ENCODE results near the gene UPK2. TPM values are rescaled to one million over a fixed set of nuclear protein-coding genes. Genes with fewer than 3 reads are reported as not detected.

UPK2 gene
- total and polyA plus RNA-seq, 2 experiments from 2014 or later = 0.89 to 1.4 TPM

DNA sequence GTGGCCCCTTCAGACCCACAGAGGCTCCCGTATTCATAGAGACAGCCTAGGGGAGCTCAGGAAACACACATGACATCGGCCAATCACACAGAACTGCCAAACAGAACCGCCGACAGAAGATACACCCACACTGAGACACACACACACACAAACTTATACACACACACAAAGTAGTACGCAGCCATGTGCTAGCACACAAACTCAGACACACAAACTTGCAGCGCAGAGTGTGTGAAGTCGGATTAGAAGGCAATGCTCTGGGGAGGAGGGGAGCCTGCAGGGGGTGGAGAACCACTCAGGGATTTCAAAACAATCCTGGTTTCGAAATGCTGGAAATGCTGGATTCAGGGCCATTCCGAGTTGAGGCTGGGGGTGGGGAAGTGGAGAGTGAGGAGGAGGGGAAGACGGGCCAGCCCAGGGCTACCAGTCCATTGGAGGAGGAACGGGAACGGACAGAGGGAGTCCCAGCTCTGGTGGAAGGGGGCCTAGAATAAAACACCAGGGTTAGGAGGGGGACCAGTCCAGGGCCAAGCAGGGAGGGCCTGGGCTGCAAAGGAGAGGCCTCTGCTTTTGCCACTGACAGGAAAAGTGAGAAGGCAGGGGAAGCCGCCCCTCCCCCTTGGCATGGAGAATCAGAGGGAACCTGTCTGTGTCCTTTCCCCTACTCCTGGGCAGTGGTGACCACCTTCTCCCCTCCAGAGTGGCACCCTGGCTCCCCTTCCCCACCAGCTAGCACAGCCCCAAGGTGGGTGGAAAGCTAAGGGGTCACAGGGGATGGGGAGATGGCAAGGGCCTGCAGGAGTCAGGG is 34.8 kb upstream of the UPK2 start:
- peak in 1 of 2 donors; percentile 98 for DNase-seq (ENCODE audit: low read depth in 1 of 2, low spot score in 1 of 2)
- TF ChIP-seq, protein P1, sequence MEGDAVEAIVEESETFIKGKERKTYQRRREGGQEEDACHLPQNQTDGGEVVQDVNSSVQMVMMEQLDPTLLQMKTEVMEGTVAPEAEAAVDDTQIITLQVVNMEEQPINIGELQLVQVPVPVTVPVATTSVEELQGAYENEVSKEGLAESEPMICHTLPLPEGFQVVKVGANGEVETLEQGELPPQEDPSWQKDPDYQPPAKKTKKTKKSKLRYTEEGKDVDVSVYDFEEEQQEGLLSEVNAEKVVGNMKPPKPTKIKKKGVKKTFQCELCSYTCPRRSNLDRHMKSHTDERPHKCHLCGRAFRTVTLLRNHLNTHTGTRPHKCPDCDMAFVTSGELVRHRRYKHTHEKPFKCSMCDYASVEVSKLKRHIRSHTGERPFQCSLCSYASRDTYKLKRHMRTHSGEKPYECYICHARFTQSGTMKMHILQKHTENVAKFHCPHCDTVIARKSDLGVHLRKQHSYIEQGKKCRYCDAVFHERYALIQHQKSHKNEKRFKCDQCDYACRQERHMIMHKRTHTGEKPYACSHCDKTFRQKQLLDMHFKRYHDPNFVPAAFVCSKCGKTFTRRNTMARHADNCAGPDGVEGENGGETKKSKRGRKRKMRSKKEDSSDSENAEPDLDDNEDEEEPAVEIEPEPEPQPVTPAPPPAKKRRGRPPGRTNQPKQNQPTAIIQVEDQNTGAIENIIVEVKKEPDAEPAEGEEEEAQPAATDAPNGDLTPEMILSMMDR (IDR thresholded peaks at IDR 0.05; ENCODE audit: low read depth, low read length) = no peak

DNA sequence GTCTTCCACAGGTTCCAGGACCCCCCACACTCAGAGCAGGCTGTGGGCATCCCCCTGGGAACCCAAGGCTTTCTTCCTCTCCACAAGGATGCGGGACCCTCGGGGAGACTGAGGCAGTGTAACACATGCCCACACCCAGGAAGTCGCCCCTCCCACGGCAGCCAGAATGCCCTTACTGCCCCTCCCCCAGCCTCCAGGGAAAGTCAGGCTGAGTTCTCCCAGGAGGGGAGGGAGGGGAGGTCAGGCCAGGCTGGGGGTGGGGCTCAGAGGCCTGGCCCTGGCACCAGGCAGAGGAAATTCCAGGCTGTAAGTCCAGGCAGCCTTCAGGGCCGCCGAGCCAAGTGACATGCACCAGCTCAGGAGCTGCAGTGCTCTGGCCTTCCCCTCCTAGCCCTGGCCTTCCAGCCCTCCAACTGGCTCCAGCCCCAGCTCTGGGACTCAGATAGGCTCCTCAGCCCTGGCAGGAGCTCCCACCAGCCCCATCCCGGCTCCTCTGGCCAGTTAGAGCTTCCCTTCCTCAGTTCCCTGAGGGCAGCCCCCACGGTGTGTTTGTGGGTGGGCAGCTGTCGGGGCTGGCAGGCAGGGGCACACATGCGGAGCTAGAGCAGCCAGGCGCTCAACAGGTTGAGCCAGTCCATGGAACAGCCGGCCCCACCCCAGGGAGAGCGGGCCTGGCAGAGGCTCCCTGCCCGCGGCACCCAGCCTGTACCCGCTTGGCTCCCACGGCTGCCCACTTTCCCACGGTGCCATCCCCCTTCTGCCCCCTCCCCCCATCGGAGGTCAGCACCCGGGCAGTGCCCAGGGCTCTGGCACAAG is 34.0 kb upstream of the UPK2 start:
- no peaks in the 10 kb centered on the region for H3K27me3 ChIP-seq
- peak overlapping the region; percentile 95 for H3K4me3 ChIP-seq
- DNase-seq (ENCODE audit: low read depth in 1 of 2, low spot score in 1 of 2) = peak; percentile 85 to 94
- H3K4me1 ChIP-seq (ENCODE audit: low read depth) = peaks cover 62% of the 10 kb centered on the region
- no peaks in the 10 kb centered on the region for H3K36me3 ChIP-seq
- TF ChIP-seq, protein P1 (IDR thresholded peaks at IDR 0.05; ENCODE audit: low read depth, low read length) = no peak
- no peaks in the 10 kb centered on the region for H3K9me3 ChIP-seq (ENCODE audit: low read depth)
- peak overlapping the region; percentile 93 for H3K27ac ChIP-seq

More for the DNA sequence above, 34.8 kb upstream of the UPK2 start:
- Histone ChIP-seq H3K27me3 (no peaks in the 10 kb centered on the region), H3K27ac (peak overlapping the region; percentile 93), H3K4me3 (peak overlapping the region; percentile 95), H3K36me3 (no peaks in the 10 kb centered on the region), H3K4me1 (ENCODE audit: low read depth) (peaks cover 70% of the 10 kb centered on the region), H3K9me3 (ENCODE audit: low read depth) (no peaks in the 10 kb centered on the region)

DNA sequence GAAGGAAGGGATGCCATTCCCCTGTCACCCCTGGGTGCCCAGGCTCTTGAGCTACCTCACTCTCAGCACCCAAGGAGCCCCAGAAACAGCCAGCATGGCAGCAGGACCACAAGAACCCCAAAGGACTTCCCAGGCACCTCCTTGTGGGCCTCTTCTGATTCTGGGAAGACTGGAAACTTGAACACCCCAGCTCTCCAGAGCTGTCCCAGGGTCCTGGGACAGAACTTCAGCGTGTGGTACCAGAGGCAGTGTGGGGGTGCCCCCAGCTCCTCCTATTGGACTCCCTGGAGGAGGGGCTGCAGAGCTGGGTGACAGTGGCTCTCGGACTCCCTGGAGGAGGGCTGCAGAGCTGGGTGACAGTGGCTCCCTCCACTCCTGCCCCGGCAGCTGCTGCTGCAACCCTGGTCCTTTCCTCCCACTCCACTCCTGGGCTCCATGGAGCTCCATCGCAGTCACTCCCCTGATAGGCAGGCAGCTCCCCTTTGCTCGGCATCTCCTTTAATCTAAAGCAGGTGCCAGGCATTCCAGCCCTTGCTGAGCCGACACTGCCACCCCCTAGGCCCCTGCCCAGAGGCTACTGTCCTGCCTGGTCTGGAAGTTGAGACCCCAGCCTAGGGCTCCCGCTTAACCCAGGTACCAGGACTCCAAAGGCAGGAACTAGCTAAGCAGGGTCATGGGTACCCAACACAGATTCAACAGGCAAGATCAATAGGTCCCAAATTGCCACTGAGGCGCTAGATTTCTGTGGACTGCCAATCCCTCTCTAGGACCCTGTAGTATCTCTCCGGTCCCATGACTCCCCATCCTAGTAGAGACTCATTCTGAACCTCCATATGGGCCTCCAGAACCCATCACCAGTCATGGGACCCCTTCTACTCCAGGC is 33.1 kb upstream of the UPK2 start:
- Histone ChIP-seq H3K4me3 (peak overlapping the region; percentile 95), H3K4me1 (ENCODE audit: low read depth) (peaks cover 54% of the 10 kb centered on the region)

DNA sequence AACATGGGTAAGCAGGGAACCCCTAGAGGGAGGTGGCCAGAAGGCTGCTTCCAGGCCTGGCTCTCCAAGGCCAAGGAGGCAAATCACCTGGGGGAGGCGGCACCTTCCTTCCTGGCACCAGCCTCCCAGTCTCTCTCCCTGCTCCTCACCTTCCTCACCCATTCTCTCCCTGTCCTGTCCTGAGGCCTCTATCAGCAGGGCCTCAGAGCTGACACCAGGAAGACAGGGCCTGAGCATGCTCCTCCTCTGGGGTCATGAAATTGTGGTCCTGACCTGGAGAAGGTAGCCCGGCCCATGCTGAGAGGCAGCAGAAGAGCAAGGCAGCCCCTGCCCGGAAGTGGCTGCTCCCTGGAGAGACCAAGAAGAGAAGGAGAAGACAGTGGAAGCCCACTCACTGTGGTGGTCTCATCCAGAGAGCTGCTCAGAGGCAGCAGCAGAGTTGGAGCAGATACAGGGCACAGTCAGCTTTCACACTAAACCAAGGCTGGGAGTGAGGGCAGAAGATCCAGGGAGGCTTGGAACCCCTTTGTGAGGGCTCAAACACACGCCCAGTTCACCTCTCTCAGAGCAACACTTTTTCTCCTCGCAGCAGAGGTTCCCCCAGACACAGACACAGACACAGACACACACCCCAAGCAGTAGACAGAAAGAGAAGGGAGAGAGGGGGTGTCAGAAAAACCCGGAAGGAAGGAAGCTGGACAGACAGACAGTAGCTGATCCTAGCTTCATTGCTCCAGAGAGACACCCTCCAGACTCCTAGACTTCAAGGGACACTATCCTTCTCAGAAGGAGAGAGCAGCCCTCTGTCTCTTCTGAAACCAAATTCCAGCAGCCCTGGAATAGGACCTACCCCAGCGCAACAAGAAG is 32.1 kb upstream of the UPK2 start:
- peak overlapping the region; percentile 95 for H3K4me3 ChIP-seq
- H3K27ac ChIP-seq = peak overlapping the region; percentile 93
- TF ChIP-seq, protein P1 (IDR thresholded peaks at IDR 0.05; ENCODE audit: low read depth, low read length) = no peak
- H3K36me3 ChIP-seq = no peaks in the 10 kb centered on the region
- no peak for DNase-seq (ENCODE audit: low read depth in 1 of 2, low spot score in 1 of 2)
- H3K4me1 ChIP-seq (ENCODE audit: low read depth) = peaks cover 45% of the 10 kb centered on the region
- H3K27me3 ChIP-seq = no peaks in the 10 kb centered on the region
- H3K9me3 ChIP-seq (ENCODE audit: low read depth) = no peaks in the 10 kb centered on the region

More for the DNA sequence above, 33.1 kb upstream of the UPK2 start:
- Histone ChIP-seq H3K27ac (peak overlapping the region; percentile 93), H3K27me3 (no peaks in the 10 kb centered on the region), H3K36me3 (no peaks in the 10 kb centered on the region), H3K9me3 (ENCODE audit: low read depth) (no peaks in the 10 kb centered on the region)
- TF ChIP-seq, protein P1 (IDR thresholded peaks at IDR 0.05; ENCODE audit: low read depth, low read length) = no peak
- DNase-seq (ENCODE audit: low read depth in 1 of 2, low spot score in 1 of 2) = no peak

Data from cardiac muscle cell (in vitro differentiated cells and primary cell).